Measurements from ENCODE around the gene TFF1. TPM values are rescaled to one million over a fixed set of nuclear protein-coding genes. Genes with fewer than 3 reads are reported as not detected.

The TFF1 gene
- total RNA-seq, 1 donor from 2014 or later, result not detected

DNA sequence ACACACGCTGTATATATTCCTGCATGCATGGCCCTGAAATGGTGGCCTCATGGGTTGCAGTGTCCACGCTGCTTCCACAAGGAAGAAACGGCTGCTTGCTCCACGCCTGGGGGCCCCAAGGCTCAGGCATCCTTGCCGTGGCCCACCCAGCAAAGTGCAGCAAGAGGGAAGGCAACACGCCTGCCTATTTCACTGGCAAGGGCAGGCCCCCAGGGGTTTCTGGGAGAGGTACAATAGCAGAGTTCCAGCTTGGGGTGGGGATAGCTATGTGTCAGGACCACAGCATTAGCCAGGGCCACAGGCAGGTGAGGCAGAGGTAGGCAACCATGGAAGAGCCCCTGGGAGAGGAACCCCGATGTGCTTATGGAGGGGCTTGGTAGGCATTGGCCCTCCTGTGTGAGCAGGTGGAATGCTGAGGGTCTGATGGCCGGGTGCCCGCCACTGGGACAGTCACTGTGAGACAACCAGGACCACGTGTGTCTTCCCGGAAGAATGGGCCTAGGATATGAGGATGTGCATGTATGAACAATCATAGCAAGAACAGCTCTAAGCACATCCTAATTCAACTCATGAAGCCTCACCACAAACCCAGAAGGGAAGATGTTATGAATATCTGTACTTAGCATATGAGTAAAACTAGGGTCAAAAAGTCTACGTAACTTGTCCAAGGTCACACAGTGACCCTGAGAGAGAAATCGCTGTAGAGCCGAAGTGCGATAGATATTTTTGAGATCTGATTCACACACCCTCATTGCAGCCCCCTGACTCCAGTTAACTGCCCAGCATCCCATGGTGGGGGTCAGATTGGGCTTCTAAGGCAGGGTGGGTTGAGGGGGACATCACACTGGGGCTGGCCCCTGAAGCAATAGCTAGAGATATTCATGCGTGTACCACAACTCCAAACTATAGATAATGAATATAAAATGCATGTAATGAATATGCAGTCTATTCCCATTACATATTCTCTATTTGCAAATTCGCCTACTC is 27.3 kb downstream of the TFF1 start:
- no peak overlapping the region for H3K27ac ChIP-seq
- H3K9me3 ChIP-seq, result no peaks in the 10 kb centered on the region
- H3K36me3 ChIP-seq, result no peaks in the 10 kb centered on the region
- H3K4me3 ChIP-seq, result no peak overlapping the region
- intact Hi-C loops (cut with DNase I), result no loop called here
- DNase-seq (ENCODE audit: low spot score in 2 of 2), result no peak
- H3K4me1 ChIP-seq, result no peaks in the 10 kb centered on the region
- H3K27me3 ChIP-seq, result no peaks in the 10 kb centered on the region
- TF ChIP-seq, protein P1, sequence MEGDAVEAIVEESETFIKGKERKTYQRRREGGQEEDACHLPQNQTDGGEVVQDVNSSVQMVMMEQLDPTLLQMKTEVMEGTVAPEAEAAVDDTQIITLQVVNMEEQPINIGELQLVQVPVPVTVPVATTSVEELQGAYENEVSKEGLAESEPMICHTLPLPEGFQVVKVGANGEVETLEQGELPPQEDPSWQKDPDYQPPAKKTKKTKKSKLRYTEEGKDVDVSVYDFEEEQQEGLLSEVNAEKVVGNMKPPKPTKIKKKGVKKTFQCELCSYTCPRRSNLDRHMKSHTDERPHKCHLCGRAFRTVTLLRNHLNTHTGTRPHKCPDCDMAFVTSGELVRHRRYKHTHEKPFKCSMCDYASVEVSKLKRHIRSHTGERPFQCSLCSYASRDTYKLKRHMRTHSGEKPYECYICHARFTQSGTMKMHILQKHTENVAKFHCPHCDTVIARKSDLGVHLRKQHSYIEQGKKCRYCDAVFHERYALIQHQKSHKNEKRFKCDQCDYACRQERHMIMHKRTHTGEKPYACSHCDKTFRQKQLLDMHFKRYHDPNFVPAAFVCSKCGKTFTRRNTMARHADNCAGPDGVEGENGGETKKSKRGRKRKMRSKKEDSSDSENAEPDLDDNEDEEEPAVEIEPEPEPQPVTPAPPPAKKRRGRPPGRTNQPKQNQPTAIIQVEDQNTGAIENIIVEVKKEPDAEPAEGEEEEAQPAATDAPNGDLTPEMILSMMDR (IDR thresholded peaks at IDR 0.05), result no peak

DNA sequence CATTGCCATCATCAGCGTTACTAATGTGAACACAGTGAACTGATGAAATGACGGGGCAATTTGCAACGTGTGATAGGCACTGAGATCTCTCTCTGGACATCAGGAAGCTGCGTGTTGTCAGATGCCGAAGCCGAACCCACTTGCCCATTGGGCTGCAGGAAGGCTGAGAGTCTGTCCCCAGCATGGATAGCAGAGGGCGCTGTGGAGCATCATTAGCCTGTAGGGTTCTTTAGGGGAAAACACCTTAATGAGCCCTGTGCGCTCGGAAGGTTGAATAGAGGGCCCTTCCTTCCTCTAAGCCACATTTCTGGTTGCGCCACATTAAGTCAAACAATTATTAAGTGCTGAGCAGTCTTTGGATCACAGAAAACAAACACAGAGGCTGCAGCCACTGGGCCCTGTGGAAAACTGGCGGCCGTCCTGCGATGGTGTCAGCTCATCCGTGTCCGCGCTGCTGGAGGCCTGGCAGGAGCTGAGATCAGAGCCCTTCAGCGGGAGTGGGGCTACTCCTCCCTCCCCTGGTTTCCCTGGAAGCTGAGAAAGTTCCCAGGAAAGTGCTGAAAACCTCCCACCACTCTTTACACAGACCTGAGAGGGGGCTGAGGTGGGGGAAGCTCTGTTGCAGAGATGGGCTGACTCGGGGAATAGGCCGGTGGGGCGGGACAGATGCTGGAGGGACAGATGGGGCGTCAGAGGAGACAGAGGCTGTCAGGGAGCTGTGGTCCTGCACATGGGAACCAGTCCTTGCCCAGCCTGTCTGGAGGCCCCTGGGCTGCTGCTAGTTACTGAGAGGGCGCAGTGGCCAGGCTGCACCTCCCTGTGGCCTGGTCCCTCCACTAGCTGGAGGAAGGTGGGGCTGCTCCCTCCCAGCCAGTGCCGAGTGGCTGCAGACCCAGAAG is 28.3 kb downstream of the TFF1 start:
- TF ChIP-seq, protein P1 (IDR thresholded peaks at IDR 0.05), result peak; percentile 9 to 34 (median 13)
- H3K36me3 ChIP-seq, result no peaks in the 10 kb centered on the region
- intact Hi-C loops (cut with DNase I), result no loop called here
- DNase-seq (ENCODE audit: low spot score in 2 of 2), result peak in 1 of 2 donors; percentile 73
- H3K4me1 ChIP-seq, result no peaks in the 10 kb centered on the region
- no peak overlapping the region for H3K27ac ChIP-seq
- H3K9me3 ChIP-seq, result no peaks in the 10 kb centered on the region
- H3K27me3 ChIP-seq, result no peaks in the 10 kb centered on the region
- H3K4me3 ChIP-seq, result no peak overlapping the region

DNA sequence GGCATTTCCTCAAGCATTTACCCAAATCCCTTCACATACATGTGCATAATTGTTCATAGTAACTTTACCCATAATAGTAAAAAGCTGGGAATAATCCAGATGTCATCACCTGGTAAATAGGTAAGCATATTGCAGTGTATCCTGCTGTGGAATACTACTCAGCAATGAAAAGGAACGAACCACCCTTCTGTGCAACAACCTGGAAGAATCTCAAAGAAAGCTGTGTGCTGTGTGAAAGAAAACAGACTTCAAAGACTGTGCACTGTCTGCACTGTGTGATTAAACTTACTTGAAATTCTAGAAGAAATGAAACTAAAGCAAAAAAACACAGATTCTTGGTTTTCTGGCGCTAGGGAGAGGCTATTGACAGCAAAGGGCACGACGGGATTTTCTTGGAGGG is 29.1 kb downstream of the TFF1 start:
- TF ChIP-seq, protein P1 (IDR thresholded peaks at IDR 0.05), result no peak
- no peak for DNase-seq (ENCODE audit: low spot score in 2 of 2)
- no peaks in the 10 kb centered on the region for H3K36me3 ChIP-seq
- no peak overlapping the region for H3K4me3 ChIP-seq
- H3K27ac ChIP-seq, result no peak overlapping the region
- no peaks in the 10 kb centered on the region for H3K4me1 ChIP-seq
- peaks cover 0 to 1% of the 10 kb centered on the region in 2 donors for H3K9me3 ChIP-seq
- intact Hi-C loops (cut with DNase I), result no loop called here
- no peaks in the 10 kb centered on the region for H3K27me3 ChIP-seq

DNA sequence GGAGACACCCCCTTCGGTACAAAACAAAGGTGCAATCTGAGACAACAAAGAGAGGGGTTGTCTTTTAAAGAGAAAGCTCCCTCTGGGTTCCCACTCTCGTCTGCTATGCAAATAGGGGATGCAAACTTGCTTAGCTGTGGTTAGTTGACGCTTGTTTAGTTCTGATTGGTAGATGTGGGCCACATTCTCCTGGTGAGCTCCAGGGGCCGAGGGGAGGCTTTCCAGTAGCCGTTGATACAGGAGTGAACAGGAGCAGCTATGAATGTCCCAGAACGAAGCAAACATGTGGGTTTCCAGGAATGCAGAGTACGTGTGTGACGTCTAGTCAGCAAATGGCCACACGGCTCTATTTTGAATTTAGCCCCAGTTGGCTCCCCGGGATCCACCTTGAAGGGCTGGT is 30.3 kb downstream of the TFF1 start:
- Histone ChIP-seq H3K27ac (no peak overlapping the region), H3K27me3 (no peaks in the 10 kb centered on the region), H3K4me1 (no peaks in the 10 kb centered on the region), H3K4me3 (no peak overlapping the region), H3K9me3 (peaks cover 0 to 5% of the 10 kb centered on the region in 2 donors), H3K36me3 (no peaks in the 10 kb centered on the region)
- no peak for DNase-seq (ENCODE audit: low spot score in 2 of 2)
- TF ChIP-seq, protein P1 (IDR thresholded peaks at IDR 0.05), result no peak
- intact Hi-C loops (cut with DNase I), result no loop called here

DNA sequence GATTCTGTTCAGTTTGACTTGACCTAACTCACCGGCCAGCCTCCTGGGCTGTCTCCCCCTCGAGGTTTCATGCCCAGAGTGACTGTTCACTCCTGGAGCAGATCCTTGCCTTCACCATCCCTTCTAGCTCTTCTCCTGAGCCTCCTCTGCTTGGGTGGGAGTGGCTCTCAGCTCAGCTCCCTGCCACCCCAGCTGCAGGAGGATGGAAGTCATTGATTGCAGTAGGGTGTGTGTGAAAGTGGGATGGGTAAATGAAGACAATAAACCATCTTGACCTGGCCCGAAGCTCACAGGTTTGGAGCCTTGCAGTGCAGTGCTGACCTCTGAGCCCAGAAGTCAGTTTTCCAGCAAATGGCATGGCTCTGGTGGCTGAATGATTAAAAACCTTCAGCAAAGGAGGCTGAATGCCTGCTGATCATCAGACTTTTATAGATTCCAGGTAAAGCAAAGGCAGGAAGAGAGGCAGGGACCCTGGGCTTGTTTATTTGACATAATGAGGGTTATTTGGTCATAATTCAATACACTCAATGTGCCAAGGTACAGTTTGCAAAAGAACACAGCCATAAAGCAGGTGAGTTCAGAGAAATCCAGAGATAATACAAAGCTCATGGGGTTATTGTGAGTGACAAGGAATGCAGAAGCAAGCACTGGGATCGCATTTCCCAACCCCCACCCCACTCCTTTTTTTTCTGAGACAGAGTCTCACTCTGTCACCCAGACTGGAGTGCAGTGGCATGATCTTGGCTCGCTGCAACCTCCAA is 33.6 kb downstream of the TFF1 start:
- intact Hi-C loops (cut with DNase I), result no loop called here
- H3K9me3 ChIP-seq, result peaks cover 3 to 5% of the 10 kb centered on the region in 2 donors

More for the DNA sequence above, 33.6 kb downstream of the TFF1 start:
- TF ChIP-seq, protein P1 (IDR thresholded peaks at IDR 0.05), result no peak
- DNase-seq (ENCODE audit: low spot score in 2 of 2), result no peak
- H3K27me3 ChIP-seq, result no peaks in the 10 kb centered on the region
- no peak overlapping the region for H3K27ac ChIP-seq
- no peaks in the 10 kb centered on the region for H3K36me3 ChIP-seq
- H3K4me3 ChIP-seq, result no peak overlapping the region
- no peaks in the 10 kb centered on the region for H3K4me1 ChIP-seq

Measured in ascending aorta (tissue), 2 donors.